Mesodermal cell (in vitro differentiated cells): ENCODE measurements around the gene GLB1L3.

ENCODE experiments used
- H3K27ac ChIP-seq: 2 replicates; pipeline ENCODE4 v1.7.0; 2013; ENCODE audit warnings: mild to moderate bottlenecking, low read depth, low read length, moderate library complexity; ENCODE audit not compliant: severe bottlenecking
- H3K36me3 ChIP-seq: 2 replicates; pipeline ENCODE4 v1.7.1; 2013; ENCODE audit warnings: mild to moderate bottlenecking, low read length, moderate library complexity; ENCODE audit not compliant: control insufficient read depth, insufficient read depth
- H3K4me1 ChIP-seq: one replicate; pipeline ENCODE4 v1.7.1; 2013; ENCODE audit warnings: mild to moderate bottlenecking, low read length; ENCODE audit not compliant: insufficient read depth, control insufficient read depth, poor library complexity, severe bottlenecking
- H3K4me3 ChIP-seq: 2 replicates; pipeline ENCODE4 v1.7.0; 2013; ENCODE audit warnings: low read length, control low read depth, mild to moderate bottlenecking; ENCODE audit not compliant: insufficient read depth, poor library complexity, severe bottlenecking; ENCODE audit errors: extremely low read depth
- H3K9me3 ChIP-seq: 2 replicates; pipeline ENCODE4 v1.7.1; 2013; ENCODE audit warnings: mild to moderate bottlenecking, low read length, moderate library complexity; ENCODE audit not compliant: control insufficient read depth
- WGBS, 2 experiments: methylation state at CpG; one replicate each; pipeline ENCODE4 v1.1.5; 2013; ENCODE audit warnings: missing lambda C conversion rate in 2 of 2; ENCODE audit not compliant: insufficient coverage in 2 of 2; 5-methylcytosine and 5-hydroxymethylcytosine counted together

The GLB1L3 gene

GRCh38 chr11:134238956-134239355, 37.2 kb upstream of the GLB1L3 start:
- Histone ChIP-seq H3K4me3 (no peak overlapping the region), H3K9me3 (no peaks in the 10 kb centered on the region), H3K36me3 (peaks cover 68% of the 10 kb centered on the region), H3K27ac (no peak overlapping the region), H3K4me1 (peaks cover 18% of the 10 kb centered on the region)
- 90 to 96% methylated on average over 3 of the region's 5 CpGs for WGBS, 2 experiments

- Histone ChIP-seq H3K36me3 (peaks cover 75% of the 10 kb centered on the region), H3K9me3 (no peaks in the 10 kb centered on the region), H3K4me3 (no peak overlapping the region), H3K27ac (no peak overlapping the region), H3K4me1 (peaks cover 18% of the 10 kb centered on the region)
- 100% methylated on average over 1 of the region's 6 CpGs; no CpG with 5 or more reads in 1 of the 2 experiments for WGBS, 2 experiments
These were observed 35.6 kb upstream of the GLB1L3 start for GRCh38 chr11:134240592-134240991.

DNA sequence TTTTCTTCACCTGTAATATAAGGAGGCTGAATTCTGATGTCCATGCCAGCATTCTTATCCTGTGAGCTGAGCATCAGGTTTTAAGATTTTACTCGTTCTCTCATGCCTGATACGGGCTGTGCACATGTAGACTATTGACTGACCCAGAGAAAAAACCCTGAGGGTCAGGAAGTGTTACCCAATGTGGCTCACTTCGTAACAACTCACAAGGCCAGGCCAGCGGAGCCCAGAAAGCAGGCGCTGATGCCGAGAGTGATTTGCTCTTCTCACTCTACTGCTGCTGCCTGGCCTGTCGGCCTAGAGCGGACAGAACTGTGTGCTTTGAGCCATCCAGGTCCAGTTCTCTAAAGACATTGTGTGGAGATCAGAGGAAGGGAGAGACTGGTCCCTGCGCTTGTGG, 33.8 kb upstream of the GLB1L3 start:
- Histone ChIP-seq H3K9me3 (no peaks in the 10 kb centered on the region), H3K36me3 (peaks cover 83% of the 10 kb centered on the region), H3K4me1 (peaks cover 10% of the 10 kb centered on the region), H3K4me3 (no peak overlapping the region), H3K27ac (no peak overlapping the region)
- 95% methylated on average over 4 to 7 of the region's 9 CpGs for WGBS, 2 experiments

DNA sequence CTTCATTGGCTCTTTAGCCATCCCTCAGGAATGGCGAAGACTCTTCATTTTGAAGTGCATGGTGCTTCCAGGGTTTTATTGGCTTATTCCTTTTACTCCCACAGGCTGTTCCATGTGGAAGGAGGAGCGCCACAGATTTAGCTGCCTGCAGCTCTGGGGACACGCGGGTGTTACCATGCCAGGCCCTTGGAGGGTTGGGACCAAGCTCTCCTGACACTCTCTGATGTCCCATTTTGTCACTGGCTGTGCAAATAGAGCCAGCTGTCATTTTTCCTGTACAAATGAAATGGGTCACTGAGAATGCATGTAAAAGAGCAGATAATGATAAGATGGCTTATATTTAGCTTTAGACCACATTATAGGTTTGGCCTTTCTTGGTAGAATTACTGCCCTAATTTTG, 32.3 kb upstream of the GLB1L3 start:
- no peaks in the 10 kb centered on the region for H3K4me1 ChIP-seq
- H3K4me3 ChIP-seq, result no peak overlapping the region
- H3K9me3 ChIP-seq, result no peaks in the 10 kb centered on the region
- WGBS, 2 experiments, result 93 to 100% methylated on average over 4 of the region's 4 CpGs
- H3K27ac ChIP-seq, result no peak overlapping the region
- peaks cover 95% of the 10 kb centered on the region for H3K36me3 ChIP-seq

DNA sequence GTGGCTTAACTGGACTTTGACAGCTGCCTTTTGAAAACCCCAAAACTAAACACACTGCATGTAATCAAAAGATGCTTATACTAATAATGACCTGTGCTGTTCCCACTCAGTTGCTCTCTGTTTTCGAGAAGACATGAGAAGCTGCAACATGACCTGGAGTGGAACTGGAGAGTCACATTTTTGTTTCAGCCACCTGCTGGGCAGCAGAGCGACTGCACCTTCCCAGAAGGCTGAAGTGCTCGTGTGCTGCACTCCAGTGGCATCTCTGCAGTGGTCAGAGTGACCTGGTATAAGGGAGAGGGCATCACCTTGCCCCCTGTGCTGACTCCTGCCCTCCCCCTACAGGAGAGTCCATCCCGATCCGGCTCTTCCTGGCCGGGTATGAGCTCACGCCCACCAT, 31.6 kb upstream of the GLB1L3 start:
- WGBS, 2 experiments, result 71 to 88% methylated on average over 5 to 6 of the region's 7 CpGs
- Histone ChIP-seq H3K36me3 (peaks cover 94% of the 10 kb centered on the region), H3K9me3 (no peaks in the 10 kb centered on the region)

GRCh38 chr11:134245434-134245833, 30.7 kb upstream of the GLB1L3 start:
- Histone ChIP-seq H3K36me3 (peaks cover 94% of the 10 kb centered on the region), H3K4me1 (no peaks in the 10 kb centered on the region), H3K27ac (no peak overlapping the region), H3K9me3 (no peaks in the 10 kb centered on the region), H3K4me3 (no peak overlapping the region)
- 89 to 96% methylated on average over 6 to 10 of the region's 14 CpGs for WGBS, 2 experiments

More for the DNA sequence above, 31.6 kb upstream of the GLB1L3 start:
- H3K27ac ChIP-seq, result no peak overlapping the region
- no peaks in the 10 kb centered on the region for H3K4me1 ChIP-seq
- no peak overlapping the region for H3K4me3 ChIP-seq

- H3K9me3 ChIP-seq, result no peaks in the 10 kb centered on the region
- H3K27ac ChIP-seq, result no peak overlapping the region
- H3K4me1 ChIP-seq, result no peaks in the 10 kb centered on the region
- H3K4me3 ChIP-seq, result no peak overlapping the region
- H3K36me3 ChIP-seq, result peaks cover 97% of the 10 kb centered on the region
- WGBS, 2 experiments, result 90 to 93% methylated on average over 10 to 11 of the region's 11 CpGs
These were observed 30.1 kb upstream of the GLB1L3 start for GRCh38 chr11:134246100-134246499.

DNA sequence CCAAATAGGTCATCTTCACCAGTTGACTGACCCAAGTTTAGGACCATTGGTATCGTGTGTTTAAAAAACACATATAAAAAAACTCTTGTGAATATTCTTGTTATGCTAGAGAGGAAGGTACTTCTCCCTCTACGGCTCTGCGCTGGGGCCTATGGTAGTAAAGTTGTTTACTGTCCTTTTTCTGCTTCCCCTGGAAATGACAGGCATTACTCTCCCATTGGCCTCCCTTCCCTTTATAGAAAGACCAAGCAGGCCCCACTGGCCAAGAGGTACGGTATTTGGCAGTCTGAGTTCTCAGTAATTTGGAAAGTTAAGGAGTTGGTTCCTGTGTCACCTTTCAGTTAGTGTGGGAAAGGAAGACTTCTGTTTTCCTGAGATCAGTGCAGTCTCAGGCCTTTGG, 29.5 kb upstream of the GLB1L3 start:
- peaks cover 91% of the 10 kb centered on the region for H3K36me3 ChIP-seq
- H3K4me3 ChIP-seq, result no peak overlapping the region
- H3K9me3 ChIP-seq, result no peaks in the 10 kb centered on the region
- H3K4me1 ChIP-seq, result no peaks in the 10 kb centered on the region
- no peak overlapping the region for H3K27ac ChIP-seq
- WGBS, 2 experiments, result 100% methylated on average over 1 of the region's 4 CpGs; no CpG with 5 or more reads in 1 of the 2 experiments

GRCh38 chr11:134248910-134249480, 27.2 kb upstream of the GLB1L3 start:
- 83 to 90% methylated on average over 5 to 7 of the region's 7 CpGs for WGBS, 2 experiments
- no peaks in the 10 kb centered on the region for H3K4me1 ChIP-seq
- H3K4me3 ChIP-seq, result no peak overlapping the region
- no peaks in the 10 kb centered on the region for H3K9me3 ChIP-seq
- H3K36me3 ChIP-seq, result peaks cover 68% of the 10 kb centered on the region
- no peak overlapping the region for H3K27ac ChIP-seq

GRCh38 chr11:134250246-134250645, 25.9 kb upstream of the GLB1L3 start:
- 92 to 100% methylated on average over 1 to 3 of the region's 3 CpGs for WGBS, 2 experiments

GRCh38 chr11:134250675-134251074, 25.5 kb upstream of the GLB1L3 start:
- WGBS, 2 experiments, result 88 to 93% methylated on average over 2 of the region's 2 CpGs
- Histone ChIP-seq H3K9me3 (no peaks in the 10 kb centered on the region), H3K36me3 (peaks cover 53% of the 10 kb centered on the region), H3K4me3 (no peak overlapping the region), H3K4me1 (no peaks in the 10 kb centered on the region), H3K27ac (no peak overlapping the region)

More at GRCh38 chr11:134250246-134250645, 25.9 kb upstream of the GLB1L3 start:
- no peaks in the 10 kb centered on the region for H3K9me3 ChIP-seq
- no peak overlapping the region for H3K27ac ChIP-seq
- H3K36me3 ChIP-seq, result peaks cover 57% of the 10 kb centered on the region
- no peaks in the 10 kb centered on the region for H3K4me1 ChIP-seq
- no peak overlapping the region for H3K4me3 ChIP-seq
